GM10266 (cell line): Measurements from ENCODE around the gene COL9A3.

ENCODE experiments used
- DNase-seq: peaks from one replicate; pipeline ENCODE4 v3.0.0; 2012; ENCODE audit errors: extremely low spot score
- CTCF ChIP-seq: IDR thresholded peaks from 2 replicates; pipeline ENCODE4 v1.5.1; 2012; ENCODE audit warnings: mild to moderate bottlenecking, low read depth; ENCODE audit not compliant: control insufficient read depth, insufficient read depth; ENCODE audit errors: missing control alignments

COL9A3 gene

GRCh38 chr20:62831854-62832211 is 15.0 kb downstream of the COL9A3 start:
- no peak for TF ChIP-seq CTCF
- DNase-seq = no peak

GRCh38 chr20:62832212-62832922 is 15.5 kb downstream of the COL9A3 start:
- DNase-seq = no peak
- TF ChIP-seq CTCF = no peak

- no peak for TF ChIP-seq CTCF
- no peak for DNase-seq
Observed at GRCh38 chr20:62832951-62833391, 16.1 kb downstream of the COL9A3 start.

- no peak for DNase-seq
- no peak for TF ChIP-seq CTCF
Observed at GRCh38 chr20:62834967-62835730, 18.3 kb downstream of the COL9A3 start.

- no peak for DNase-seq
- TF ChIP-seq CTCF = no peak
Observed at GRCh38 chr20:62835931-62836861, 19.3 kb downstream of the COL9A3 start.

- DNase-seq = no peak
- TF ChIP-seq CTCF = no peak
Observed at GRCh38 chr20:62836967-62837490, 20.2 kb downstream of the COL9A3 start.
